ENCODE measurements around the gene HIGD2A.
"Not testable (repeated sequence)": the region's sequence is repeated elsewhere in the genome, so short reads cannot be mapped to it uniquely, and the experiment has no call there.

HIGD2A gene

DNA sequence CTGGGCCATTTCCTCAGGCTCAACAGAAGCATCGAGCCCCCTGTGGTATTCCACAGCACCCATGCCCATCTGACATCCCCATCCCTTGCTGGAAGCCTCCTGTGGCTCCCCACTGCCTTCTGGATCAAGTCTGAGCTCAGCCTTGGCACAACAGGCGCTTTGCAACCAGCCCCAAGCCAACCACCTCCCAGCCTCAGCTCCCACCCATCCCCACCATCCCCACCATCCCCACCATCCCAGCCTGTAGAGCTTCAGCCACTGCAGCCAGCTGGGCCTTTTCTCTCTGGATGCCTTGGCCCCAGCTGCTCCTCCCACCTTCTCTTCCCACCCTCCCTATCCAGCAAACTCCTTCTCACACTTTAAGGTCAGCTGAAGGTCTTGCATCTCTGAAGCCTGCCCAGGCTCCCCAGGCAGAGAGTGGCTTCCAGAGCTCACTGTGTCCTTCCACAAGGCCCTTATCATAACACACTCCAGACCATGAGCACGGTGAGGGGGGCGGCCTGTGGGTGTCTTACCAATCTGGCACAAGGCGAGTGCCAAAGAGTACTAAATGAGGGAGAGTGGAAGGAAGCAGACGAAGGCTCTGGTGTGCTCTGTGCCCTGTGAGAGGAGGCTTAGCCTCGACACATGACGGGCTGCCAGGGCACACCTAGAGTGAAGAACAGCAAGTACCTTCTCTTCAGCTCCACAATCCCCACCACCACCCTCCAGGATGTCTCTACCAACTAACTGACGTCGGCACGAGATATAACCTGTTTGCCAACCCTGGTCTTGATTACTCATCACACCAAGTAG, 6.5 kb downstream of the HIGD2A start:
- no peak for DNase-seq (ENCODE audit: low read depth)

- DNase-seq (ENCODE audit: low read depth): no peak
These were observed 7.8 kb downstream of the HIGD2A start for GRCh38 chr5:176396330-176396729.

DNA sequence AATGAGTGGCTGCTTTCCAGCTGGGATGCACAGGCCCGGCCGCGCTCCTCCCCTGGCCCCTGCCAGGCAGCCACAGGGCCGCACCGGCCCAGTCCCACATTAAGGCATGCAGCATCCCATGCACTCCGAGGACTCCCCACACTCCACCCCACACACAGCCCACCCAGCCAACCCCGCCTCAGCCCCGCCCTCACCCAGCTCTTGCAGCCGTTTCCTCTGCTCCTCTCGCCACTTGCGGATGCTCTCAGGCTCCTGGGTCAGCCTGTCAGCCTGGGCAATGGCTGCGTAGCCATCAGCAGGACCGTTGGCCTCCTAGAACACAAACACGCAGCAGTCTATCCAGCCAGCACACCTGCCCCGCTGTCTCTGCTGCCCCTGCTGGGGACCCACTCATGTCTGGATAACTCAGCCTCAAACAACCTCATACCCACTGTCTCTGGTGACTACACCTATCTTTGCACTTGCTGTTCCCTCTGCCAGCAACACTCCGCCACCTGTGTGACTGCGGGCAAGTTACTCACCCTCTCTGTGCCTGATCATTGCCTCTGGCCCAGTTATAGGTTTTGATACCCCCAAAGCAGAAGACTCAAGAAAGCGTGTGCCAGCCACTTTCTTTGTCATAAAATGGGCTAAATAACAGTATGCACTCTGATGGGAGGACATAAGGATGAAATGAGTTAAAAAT, 9.3 kb downstream of the HIGD2A start:
- no peak for DNase-seq (ENCODE audit: low read depth)

DNA sequence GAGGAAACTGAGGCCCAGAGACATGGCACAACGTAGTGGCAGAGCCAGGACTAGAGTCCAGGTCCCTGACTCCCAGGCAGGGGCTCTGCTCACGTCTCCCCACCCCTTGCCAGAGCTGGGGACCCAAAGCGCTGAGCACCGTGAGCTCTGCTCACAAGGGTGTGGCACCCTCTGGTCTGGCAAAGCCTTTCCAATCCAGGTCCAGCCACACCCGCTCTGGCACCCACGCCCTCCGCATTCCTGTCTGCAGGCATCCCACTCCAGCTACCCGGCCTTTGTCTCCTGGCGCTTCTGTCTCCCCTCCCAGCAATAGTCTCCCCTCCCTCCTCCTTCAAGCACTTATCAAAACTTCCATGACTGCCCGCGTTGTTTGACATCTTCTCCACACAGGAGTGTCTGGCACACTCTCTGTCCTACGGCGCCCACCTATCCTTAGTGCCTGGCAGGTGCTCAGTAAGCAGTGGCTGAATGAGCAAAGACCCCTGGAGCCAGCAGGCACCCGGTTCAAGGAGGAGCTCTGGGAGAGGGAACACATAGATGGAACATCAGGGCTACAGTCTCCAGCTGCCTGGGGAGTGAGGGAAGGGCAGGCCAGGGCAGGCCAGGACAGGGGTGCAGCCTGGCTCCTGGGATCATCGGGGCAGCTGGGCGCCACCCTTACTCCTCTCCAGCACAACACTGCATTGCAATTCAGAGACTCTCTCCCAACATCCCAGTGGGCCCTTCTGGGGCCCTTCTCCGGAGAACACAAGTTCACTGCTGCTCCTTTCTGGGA, 12.0 kb downstream of the HIGD2A start:
- DNase-seq (ENCODE audit: low read depth): no peak

DNA sequence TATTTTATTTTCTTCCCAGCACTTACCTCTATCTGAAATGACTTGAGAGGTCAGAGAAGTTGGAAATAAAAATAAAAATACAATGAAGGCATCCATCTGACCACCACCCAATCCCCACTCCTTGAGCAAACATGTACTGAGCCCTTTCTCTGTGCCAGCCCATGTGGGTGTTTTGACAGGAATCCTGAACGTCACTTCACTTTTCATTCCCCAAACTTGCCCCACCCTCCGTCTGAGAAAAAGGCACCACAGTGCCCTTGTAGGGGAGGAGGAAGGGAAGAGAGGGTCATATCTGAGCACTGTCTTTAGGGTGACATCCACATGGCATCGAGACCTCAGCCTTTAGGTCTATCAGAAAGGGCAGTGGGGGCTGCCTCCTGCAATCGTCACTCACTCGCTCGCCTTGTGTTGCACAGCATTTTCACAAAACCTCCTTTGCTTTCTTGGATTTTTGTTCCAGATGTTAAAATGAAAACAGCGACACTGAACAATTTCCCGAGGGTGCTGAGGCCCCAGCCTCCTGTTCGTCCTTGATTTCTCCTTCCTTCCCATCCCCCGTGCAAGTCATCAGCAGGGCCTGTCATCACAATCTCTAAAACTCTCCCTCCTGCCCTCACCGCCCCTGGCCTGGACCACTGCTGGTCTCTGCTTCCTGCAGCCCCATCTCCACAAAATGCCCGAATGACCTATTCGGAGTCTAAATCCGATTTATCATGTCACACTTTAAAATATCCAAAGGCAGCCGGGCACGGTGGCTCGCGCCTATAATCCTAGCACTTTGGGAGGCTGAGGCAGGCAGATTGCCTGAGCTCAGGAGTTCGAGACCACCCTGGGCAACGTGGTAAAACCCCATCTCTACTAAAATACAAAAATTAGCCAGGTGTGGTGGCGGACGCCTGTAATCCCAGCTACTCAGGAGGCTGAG, 13.0 kb downstream of the HIGD2A start:
- no peak for DNase-seq (ENCODE audit: low read depth)

- no peak for DNase-seq (ENCODE audit: low read depth)
These were observed 17.3 kb downstream of the HIGD2A start for GRCh38 chr5:176405656-176406435.

DNA sequence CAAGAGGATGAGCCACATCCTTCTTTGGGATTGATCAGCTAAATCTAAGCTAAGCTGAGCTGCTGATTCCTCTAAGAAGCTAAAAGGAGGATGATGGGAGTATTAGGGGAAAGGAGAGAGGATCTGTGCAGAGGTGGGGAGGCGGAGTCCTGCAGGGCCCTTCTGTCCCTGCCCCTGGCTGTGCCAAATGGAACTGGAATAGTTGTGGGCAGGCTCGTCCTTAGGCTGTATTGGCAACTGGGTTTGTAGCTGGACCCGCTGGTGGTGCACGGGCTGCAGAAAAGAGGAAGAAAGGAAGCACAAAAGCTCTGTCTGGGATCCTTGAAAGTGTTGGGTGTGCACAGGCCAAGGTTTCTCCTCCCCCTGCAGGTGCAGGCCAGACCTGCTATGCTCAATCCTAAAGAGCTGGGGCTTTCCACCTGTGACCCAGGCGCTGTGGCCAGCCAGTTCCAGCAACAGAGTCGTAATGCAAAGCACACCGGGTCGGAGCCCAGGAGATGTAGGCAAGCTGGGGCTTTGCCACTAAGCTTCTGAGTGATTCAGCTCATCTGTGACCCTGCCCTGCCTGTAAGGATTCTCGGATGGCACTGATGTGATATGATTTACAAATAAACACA, 18.0 kb downstream of the HIGD2A start:
- DNase-seq (ENCODE audit: low read depth): no peak

DNA sequence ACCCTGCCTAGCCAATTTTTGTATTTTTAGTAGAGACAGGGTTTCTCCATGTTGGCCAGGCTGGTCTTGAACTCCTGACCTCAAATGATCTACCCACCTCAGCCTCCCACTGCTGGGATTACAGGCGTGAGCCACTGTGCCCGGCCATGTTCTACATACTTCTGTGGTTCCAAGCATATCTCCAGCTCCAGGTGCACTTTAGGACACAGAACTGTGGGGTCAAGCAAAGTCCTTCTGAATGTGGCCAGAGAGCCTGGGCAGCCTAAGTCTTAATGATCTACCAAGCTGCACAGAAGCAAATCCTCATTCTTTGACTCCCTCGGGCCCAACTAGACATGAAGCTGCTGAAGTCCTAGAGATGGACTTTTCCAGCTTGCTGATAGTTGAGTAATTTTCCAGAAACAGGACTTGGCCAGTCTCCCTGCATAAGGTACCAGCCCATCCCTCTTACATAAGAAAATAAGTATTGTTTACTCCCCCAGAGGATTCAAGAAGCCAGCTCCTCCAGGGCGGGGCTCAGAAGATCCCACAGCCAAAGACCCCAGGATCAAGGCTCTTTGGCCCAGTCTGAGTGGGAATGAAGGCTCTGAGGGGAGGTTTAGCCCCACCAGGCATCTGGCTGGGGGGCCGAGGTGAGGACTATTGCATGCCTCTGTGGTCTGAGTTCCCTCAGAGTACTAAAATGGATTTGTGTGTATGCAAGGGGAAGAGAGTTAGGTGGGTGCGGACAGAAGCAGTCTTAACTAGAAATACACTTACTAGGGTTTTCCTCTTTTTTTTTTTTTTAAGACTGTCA, 19.1 kb downstream of the HIGD2A start:
- DNase-seq (ENCODE audit: low read depth): no peak

DNA sequence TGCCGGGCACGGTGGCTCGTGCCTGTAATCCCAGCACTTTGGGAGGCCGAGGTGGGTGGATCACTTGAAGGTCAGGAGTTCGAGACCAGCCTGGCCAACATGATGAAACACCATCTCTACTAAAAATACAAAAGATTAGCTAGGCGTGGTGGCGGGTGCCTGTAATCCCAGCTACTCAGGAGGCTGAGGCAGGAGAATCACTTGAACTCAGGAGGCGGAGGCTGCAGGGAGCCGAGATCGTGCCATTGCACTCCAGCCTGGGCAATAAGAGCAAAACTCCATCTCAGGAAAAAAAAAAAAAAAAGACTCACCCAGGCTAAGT, 19.7 kb downstream of the HIGD2A start:
- DNase-seq (ENCODE audit: low read depth): not testable (repeated sequence)

DNA sequence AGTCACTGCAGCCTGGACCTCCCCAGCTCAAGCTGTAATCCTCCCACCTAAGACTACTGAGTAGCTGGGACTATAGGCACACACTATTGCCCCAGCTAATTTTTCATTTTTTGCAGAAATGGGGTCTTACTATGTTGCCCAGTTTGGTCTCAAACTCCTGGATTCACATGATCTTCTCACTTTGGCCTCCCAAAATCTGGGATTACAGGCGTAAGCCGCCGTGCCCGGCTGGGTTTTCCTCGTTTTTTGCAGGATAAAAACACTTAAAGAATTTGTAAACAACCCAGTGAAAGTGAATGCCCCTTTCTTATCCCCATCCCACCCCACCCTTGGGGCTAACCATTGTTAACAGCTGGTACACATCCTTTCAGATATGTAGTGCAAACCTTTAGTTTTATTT, 20.0 kb downstream of the HIGD2A start:
- DNase-seq (ENCODE audit: low read depth): no peak

DNA sequence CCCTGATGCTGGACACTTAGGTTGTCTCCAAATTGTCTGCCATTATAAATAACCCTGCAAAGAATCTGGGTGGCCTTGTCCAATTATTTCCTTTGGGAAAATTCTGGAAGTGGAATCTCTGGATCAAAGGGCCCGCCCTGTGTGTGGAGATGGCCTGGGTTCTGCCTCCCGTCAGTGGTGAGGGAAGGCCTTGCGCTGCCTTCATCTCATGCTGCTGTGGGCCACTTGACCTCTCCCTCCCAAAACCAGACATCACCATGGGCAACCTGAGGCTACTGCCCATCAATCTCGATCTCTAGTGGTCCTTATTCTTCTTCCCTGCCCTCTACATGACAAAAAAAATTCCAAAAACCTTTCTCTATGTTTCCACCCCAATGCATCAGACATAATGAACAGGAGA, 21.2 kb downstream of the HIGD2A start:
- DNase-seq (ENCODE audit: low read depth): no peak

- no peak for DNase-seq (ENCODE audit: low read depth)
These were observed 22.1 kb downstream of the HIGD2A start for GRCh38 chr5:176410486-176411180.

DNA sequence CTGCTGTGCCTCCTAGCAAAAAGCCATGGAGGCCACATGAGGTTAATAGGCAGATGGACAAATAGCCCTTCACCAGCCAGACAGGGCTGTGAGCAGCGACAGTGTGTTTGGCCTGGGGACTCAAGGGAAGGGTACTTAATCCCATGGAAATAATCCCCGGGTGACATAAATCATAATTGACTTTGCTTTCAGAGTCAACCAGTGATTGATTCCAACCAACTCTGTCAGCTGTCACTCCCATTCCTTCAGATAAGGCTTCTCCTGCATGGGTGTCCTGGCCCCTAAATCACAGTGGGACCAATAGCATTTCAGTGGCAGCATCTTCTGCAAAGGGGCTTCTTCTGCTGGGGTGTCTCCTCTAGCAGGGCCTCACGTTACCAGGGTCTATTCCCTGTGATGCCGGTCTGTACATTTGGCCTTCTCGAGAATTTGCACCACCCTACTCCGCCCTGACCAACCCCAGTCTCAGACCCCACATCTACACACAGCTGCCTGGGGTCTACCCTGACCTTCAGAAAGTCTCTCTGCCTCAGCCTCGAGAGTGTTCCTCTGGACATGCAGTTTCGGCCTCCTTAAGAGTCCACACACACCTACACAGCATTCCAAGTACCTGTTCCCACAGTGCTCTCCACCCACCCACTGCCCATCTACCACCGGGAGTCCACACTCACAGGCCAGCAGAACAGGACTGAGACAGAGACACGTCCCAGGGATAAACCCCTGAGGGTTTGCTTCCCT, 24.1 kb downstream of the HIGD2A start:
- DNase-seq (ENCODE audit: low read depth): no peak

GRCh38 chr5:176413255-176413565, 24.7 kb downstream of the HIGD2A start:
- DNase-seq (ENCODE audit: low read depth): no peak

GRCh38 chr5:176413709-176414191, 25.2 kb downstream of the HIGD2A start:
- no peak for DNase-seq (ENCODE audit: low read depth)

GRCh38 chr5:176414704-176415103, 26.2 kb downstream of the HIGD2A start:
- DNase-seq (ENCODE audit: low read depth): no peak

DNA sequence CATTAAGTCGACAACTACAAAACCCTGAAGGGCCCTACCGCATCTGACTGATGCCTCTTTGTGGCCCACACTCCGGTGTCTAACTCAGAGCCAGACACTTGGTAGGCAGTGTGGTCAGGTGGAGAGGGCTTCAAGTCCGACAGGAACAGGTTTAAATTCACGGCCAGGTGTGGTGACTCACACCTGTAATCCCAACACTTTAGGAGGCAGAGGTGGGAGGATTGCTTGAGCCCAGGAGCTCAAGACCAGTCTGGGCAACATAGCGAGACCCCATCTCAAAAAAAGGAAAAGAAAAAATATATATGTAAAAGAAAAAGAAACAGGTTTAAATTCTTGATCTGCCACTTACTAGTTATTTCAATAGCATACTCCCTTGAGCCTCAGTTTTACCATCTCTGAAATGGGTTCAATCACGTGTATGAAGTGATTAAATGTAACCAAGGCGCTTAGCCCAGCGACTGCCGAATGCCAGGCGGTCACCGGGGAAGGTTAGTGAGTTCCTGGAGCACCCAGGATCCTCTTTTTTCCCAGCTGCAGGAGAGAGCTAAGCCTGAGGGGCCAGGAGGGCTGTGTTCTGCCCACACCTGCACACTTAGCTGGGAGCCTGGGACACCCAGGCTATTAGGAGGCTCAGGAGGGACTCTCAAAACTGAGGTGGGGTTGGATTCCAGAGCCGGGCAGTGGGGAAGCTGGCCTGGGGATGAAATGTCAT, 26.8 kb downstream of the HIGD2A start:
- DNase-seq (ENCODE audit: low read depth): no peak
